Caco-2 (cell line): ENCODE data around the gene NDUFS7. TPM values are rescaled to one million over a fixed set of nuclear protein-coding genes. Genes with fewer than 3 reads are reported as not detected.

Experiments
- BruUV-seq: library from RNA; stranded (reverse); fragments of 400-500 nt; replicated peaks from 2 replicates; lab custom pipeline; 2021; lab: Mats Ljungman, UMichigan
- CTCF ChIA-PET: fragments of 300-600 bp; sonication (Branson Sonifier 250); formaldehyde crosslinking; loops from one replicate; lab custom pipeline; 2022; ENCODE audit warnings: antibody characterized with exemption; lab: Charles Lee
- POLR2A ChIA-PET: fragments of 300-600 bp; sonication (Branson Sonifier 250); formaldehyde crosslinking; loops from one replicate; lab custom pipeline; 2022; ENCODE audit warnings: antibody characterized with exemption; lab: Charles Lee
- DNase-seq, 2 experiments: peaks; one replicate each; pipeline versions ENCODE4 v3.0.0 to v3.0.0-alpha.2; 2020 to 2022
- H3K27me3 ChIP-seq: replicated peaks from 2 replicates; pipeline ENCODE4 v1.6.0; 2011; ENCODE audit warnings: low read length; ENCODE audit not compliant: control insufficient read depth, insufficient read depth
- H3K36me3 ChIP-seq: 2 replicates; pipeline ENCODE4 v1.5.1; 2011; ENCODE audit warnings: low read length; ENCODE audit not compliant: control insufficient read depth, insufficient read depth
- H3K4me1 ChIP-seq: fragments of 250-450 bp; sonication (Bioruptor Pico); 2 replicates; pipeline ENCODE4 v1.5.1; 2020; ENCODE audit warnings: mild to moderate bottlenecking
- H3K4me3 ChIP-seq: 2 replicates; pipeline ENCODE4 v1.5.1; 2011; ENCODE audit warnings: low read depth, mild to moderate bottlenecking, control low read depth, low read length
- H3K9me3 ChIP-seq: fragments of 250-450 bp; sonication (Bioruptor Pico); 2 replicates; pipeline ENCODE4 v1.5.1; 2020; ENCODE audit warnings: mild to moderate bottlenecking, moderate library complexity
- H3K27ac Mint-ChIP-seq: one replicate; pipeline ENCODE4 v1.8.0; 2022; ENCODE audit warnings: mixed read lengths; ENCODE audit not compliant: unreplicated experiment
- H3K27me3 Mint-ChIP-seq: one replicate; pipeline ENCODE4 v1.8.0; 2022; ENCODE audit warnings: mixed read lengths; ENCODE audit not compliant: insufficient read depth, unreplicated experiment
- H3K36me3 Mint-ChIP-seq: one replicate; pipeline ENCODE4 v1.8.0; 2022; ENCODE audit warnings: mild to moderate bottlenecking, mixed read lengths; ENCODE audit not compliant: insufficient read depth, unreplicated experiment
- H3K4me1 Mint-ChIP-seq: one replicate; pipeline ENCODE4 v1.8.0; 2022; ENCODE audit warnings: low read depth, mixed read lengths; ENCODE audit not compliant: unreplicated experiment
- H3K4me3 Mint-ChIP-seq: one replicate; pipeline ENCODE4 v1.8.0; 2022; ENCODE audit warnings: mild to moderate bottlenecking, moderate library complexity, mixed read lengths; ENCODE audit not compliant: unreplicated experiment
- H3K9me3 Mint-ChIP-seq: one replicate; pipeline ENCODE4 v1.8.0; 2022; ENCODE audit warnings: mixed read lengths; ENCODE audit not compliant: unreplicated experiment
- CTCF ChIP-seq, 2 experiments: fragments of 200-600 bp in 1 of 2; IDR thresholded peaks; 1 replicate in 1 of 2; 2 replicates in 1 of 2; pipeline versions ENCODE4 v1.5.1 to v1.8.0; 2011 to 2022; ENCODE audit warnings: antibody characterized with exemption in 1 of 2, control low read depth in 1 of 2, inconsistent platforms in 1 of 2, low read depth in 1 of 2, low read length in 1 of 2, mild to moderate bottlenecking in 1 of 2, moderate library complexity in 1 of 2; ENCODE audit not compliant: insufficient read depth in 1 of 2, severe bottlenecking in 1 of 2, unreplicated experiment in 1 of 2
- intact Hi-C: fragments of 100-400 bp; cut with micrococcal nuclease; formaldehyde crosslinking; loops from one replicate; pipeline ENCODE4 v1.10.0; 2022; ENCODE audit not compliant: unreplicated experiment
- total RNA-seq: library from RNA; stranded (reverse); gene quantifications from 2 replicates; pipeline ENCODE4 v1.2.3, GENCODE V29; 2022

Gene NDUFS7
- total RNA-seq, 1 experiment from 2014 or later, result 111 TPM

- Histone ChIP-seq H3K4me3 (no peak overlapping the region), H3K9me3 (no peaks in the 10 kb centered on the region), H3K36me3 (no peaks in the 10 kb centered on the region; the same call in none of the 2 replicates), H3K4me1 (peaks cover 26% of the 10 kb centered on the region), H3K27me3 (no peaks in the 10 kb centered on the region)
- intact Hi-C loops, result no loop called here
- peaks cover 24% of the 10 kb centered on the region for H3K4me1 Mint-ChIP-seq
- TF ChIP-seq CTCF (IDR thresholded peaks at IDR 0.05; ENCODE audit: insufficient read depth in 1 of 2, low read depth in 1 of 2, low read length in 1 of 2, severe bottlenecking in 1 of 2, unreplicated experiment in 1 of 2), result no peak
- no peaks in the 10 kb centered on the region for H3K9me3 Mint-ChIP-seq
- H3K27me3 Mint-ChIP-seq, result no peaks in the 10 kb centered on the region
- BruUV-seq, result no TSS peak
- no peak for DNase-seq
- ChIA-PET POLR2A (no interaction called here), CTCF (no interaction called here)
- no peak overlapping the region for H3K4me3 Mint-ChIP-seq
- H3K27ac Mint-ChIP-seq, result peak overlapping the region; percentile 34
- H3K36me3 Mint-ChIP-seq, result peaks cover 91% of the 10 kb centered on the region
Measured at GRCh38 chr19:1422943-1423342, 39.2 kb downstream of the NDUFS7 start.

DNA sequence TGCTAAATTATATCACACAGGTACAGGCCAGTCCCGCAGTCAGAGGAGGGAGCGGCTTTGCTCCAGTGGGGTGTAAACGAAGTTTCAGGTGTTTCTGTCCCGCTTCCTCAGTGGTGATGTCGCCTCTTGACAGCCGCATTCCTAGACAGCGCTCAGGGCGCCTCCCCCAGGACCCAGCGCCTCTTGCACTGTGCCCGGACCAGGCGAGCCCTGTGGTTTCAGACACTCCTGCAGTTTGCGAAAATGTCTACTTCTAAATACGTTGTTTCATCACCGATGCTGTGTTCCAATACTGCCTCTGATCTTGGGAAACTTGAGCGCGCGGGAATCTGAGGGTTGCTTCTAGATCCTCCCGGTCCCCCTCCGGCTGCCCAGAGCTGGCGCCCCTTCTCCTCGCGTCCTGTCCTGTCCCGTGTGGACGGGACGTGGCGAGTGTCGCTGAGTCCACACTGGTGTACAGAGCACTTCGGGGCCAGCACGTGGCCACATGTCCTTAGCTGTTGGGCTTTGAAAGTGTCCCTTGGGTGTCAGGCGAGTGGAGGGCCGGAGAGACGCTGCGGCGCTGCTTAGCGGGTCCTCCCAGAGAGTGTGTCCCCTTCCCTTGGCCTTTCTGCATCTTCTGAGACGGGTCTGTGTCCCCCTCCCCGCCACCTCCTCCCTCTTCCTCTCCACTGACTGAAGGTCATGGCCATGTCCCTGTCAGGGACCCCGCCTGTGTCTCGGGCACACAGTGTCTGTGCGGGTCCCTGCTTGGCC lies 39.9 kb downstream of the NDUFS7 start:
- H3K9me3 Mint-ChIP-seq, result no peaks in the 10 kb centered on the region
- no peaks in the 10 kb centered on the region for H3K9me3 ChIP-seq
- peaks cover 26% of the 10 kb centered on the region for H3K4me1 ChIP-seq
- H3K36me3 Mint-ChIP-seq, result peaks cover 91% of the 10 kb centered on the region
- H3K4me3 ChIP-seq, result no peak overlapping the region
- ChIA-PET CTCF (no interaction called here), POLR2A (no interaction called here)
- no TSS peak for BruUV-seq
- DNase-seq, result no peak
- TF ChIP-seq CTCF (IDR thresholded peaks at IDR 0.05; ENCODE audit: insufficient read depth in 1 of 2, low read depth in 1 of 2, low read length in 1 of 2, severe bottlenecking in 1 of 2, unreplicated experiment in 1 of 2), result no peak
- no peaks in the 10 kb centered on the region for H3K27me3 Mint-ChIP-seq
- intact Hi-C loops, result no loop called here
- peaks cover 24% of the 10 kb centered on the region for H3K4me1 Mint-ChIP-seq
- no peaks in the 10 kb centered on the region for H3K27me3 ChIP-seq
- H3K4me3 Mint-ChIP-seq, result peak overlapping the region; percentile 59
- no peaks in the 10 kb centered on the region; the same call in none of the 2 replicates for H3K36me3 ChIP-seq
- peak overlapping the region; percentile 34 for H3K27ac Mint-ChIP-seq

DNA sequence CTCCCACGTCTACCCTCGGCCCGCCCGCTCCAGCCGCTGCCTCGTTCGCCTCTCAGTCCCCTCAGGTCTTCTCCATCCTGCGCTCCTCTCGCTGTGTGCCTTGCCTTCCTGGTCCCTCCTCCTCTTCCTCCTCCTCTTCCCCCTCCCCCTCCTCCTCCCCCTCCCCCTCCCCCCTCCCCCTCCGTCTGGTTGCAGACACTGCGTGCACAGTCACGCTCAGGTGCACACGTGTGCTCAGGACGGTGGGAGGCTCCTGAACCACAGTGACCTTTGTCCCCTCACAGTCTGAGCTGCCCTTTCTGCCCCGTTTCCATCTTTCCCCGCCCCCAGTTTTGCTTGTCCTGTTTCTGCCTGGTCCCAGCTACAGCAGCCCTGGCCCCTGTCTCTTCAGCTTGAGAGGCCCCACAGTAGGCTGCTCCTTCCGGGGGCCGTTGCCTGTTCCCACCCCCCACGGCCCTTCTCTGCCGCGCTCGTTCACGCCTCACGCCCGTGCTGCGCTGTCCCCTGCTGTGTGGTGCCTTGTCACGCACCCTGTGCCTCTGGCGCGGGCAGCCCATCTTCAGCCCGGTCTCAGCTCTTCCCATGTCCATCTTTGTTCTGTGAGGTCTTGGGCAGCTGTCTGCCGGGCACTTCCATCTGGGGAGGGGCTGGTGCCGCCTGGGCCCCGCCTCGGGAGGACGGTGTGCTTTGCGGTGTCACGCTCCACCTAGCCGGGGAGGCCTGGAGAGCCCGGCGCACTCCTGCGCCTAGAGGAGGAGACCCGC lies 40.7 kb downstream of the NDUFS7 start:
- Mint-ChIP-seq H3K9me3 (no peaks in the 10 kb centered on the region), H3K4me1 (peaks cover 24% of the 10 kb centered on the region), H3K27me3 (no peaks in the 10 kb centered on the region), H3K27ac (no peak overlapping the region), H3K36me3 (peaks cover 85% of the 10 kb centered on the region), H3K4me3 (peak overlapping the region; percentile 59)
- Histone ChIP-seq H3K4me3 (no peak overlapping the region), H3K9me3 (no peaks in the 10 kb centered on the region), H3K4me1 (peaks cover 26% of the 10 kb centered on the region), H3K36me3 (no peaks in the 10 kb centered on the region; the same call in none of the 2 replicates), H3K27me3 (no peaks in the 10 kb centered on the region)
- no TSS peak for BruUV-seq
- intact Hi-C loops, result no loop called here
- peak; percentile 72 for DNase-seq
- ChIA-PET CTCF (no interaction called here), POLR2A (no interaction called here)
- TF ChIP-seq CTCF (IDR thresholded peaks at IDR 0.05; ENCODE audit: insufficient read depth in 1 of 2, low read depth in 1 of 2, low read length in 1 of 2, severe bottlenecking in 1 of 2, unreplicated experiment in 1 of 2), result no peak
